ENCODE measurements around the gene PRSS33. TPM values are rescaled to one million over a fixed set of nuclear protein-coding genes. Genes with fewer than 3 reads are reported as not detected.

Gene PRSS33
- total and polyA plus RNA-seq, 2 of the 8 experiments (the other 6 are each of a cell fraction or from before 2014, with no cell fraction given), result 0.09 TPM; not detected in 1

DNA sequence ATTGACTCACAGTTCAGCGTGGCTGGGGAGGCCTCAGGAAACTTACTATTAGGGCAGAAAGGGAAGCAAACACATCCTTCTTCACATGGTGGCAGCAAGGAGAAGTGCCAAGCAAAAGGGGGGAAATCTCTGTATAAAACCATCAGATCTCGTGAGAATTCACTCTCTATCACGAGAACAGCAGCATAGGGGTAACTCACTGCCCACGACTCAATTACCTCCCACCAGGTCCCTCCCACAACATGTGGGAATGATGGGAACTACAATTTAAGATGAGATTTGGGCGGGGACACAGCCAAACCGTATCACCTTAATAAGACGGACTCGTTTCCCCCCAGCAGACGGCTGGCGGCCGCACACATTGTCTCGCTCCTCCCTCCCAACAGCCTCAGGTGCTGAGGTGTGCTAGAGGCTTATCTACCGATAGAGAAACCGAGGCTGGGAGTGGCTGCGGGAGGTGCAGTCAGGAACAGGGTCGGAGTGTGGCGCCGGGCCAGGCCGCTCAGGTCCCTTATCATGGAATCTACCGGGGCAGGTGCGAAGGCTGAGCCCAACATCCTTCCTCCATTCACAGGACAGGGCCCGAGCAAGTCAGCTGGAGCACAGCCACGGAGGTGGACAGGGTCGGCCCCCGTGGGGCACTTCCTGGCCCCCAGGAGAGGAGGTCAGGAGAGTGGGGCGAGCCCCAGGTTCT is 37.8 kb upstream of the PRSS33 start:
- Histone ChIP-seq H3K23ac (ENCODE audit: insufficient read length) (no peak overlapping the region), H4K91ac (replicated peaks; ENCODE audit: insufficient read length, low read length) (no peak overlapping the region), H2BK5ac (ENCODE audit: low read depth, low read length) (no peak overlapping the region), H2BK20ac (ENCODE audit: low read length) (no peak overlapping the region), H2AFZ (ENCODE audit: low read length) (no peak overlapping the region), H3K4me2 (ENCODE audit: insufficient read depth in 1 of 2, low read depth in 2 of 2, low read length in 2 of 2) (no peak overlapping the region), H4K8ac (ENCODE audit: extremely low read depth, insufficient read depth, low read length) (no peak overlapping the region), H3K27ac (ENCODE audit: low read depth, low read length) (no peak overlapping the region), H3K4me3 (ENCODE audit: extremely low read depth in 1 of 4, insufficient read depth in 2 of 4, low read depth in 3 of 4, low read length in 4 of 4) (no peak overlapping the region), H3K27me3 (replicated peaks in 1 of 4; ENCODE audit: control insufficient read depth in 3 of 4, extremely low read depth in 1 of 4, insufficient read depth in 3 of 4, low read length in 3 of 4) (no peaks in the 10 kb centered on the region), H3K14ac (ENCODE audit: insufficient read length) (no peak overlapping the region), H3K9ac (replicated peaks in 1 of 4; ENCODE audit: extremely low read depth in 1 of 4, low read depth in 3 of 4, low read length in 3 of 4) (no peak overlapping the region), H3K79me1 (ENCODE audit: low read depth, low read length) (no peaks in the 10 kb centered on the region), H3K9me3 (ENCODE audit: insufficient read depth in 2 of 2, low read depth in 1 of 2, low read length in 1 of 2) (no peaks in the 10 kb centered on the region), H2BK15ac (ENCODE audit: low read length) (no peak overlapping the region), H3K4ac (replicated peaks; ENCODE audit: insufficient read length, low read depth, low read length) (no peak overlapping the region), H2AK5ac (ENCODE audit: low read depth, low read length) (no peak overlapping the region), H4K5ac (ENCODE audit: insufficient read length, low read depth, low read length) (no peak overlapping the region), H3K23me2 (ENCODE audit: low read depth, low read length) (no peaks in the 10 kb centered on the region), H3K36me3 (ENCODE audit: control insufficient read depth in 2 of 4, insufficient read depth in 4 of 4, low read length in 3 of 4) (no peaks in the 10 kb centered on the region), H2BK120ac (replicated peaks; ENCODE audit: low read depth, low read length) (no peak overlapping the region), H2BK12ac (ENCODE audit: low read depth, low read length) (no peak overlapping the region), H3K56ac (replicated peaks; ENCODE audit: insufficient read length, low read depth, low read length) (no peak overlapping the region), H3K79me2 (ENCODE audit: control insufficient read depth in 1 of 2, insufficient read depth in 2 of 2, low read length in 2 of 2) (no peaks in the 10 kb centered on the region), H3K18ac (ENCODE audit: extremely low read depth, low read length) (no peak overlapping the region), H4K20me1 (replicated peaks in 1 of 2; ENCODE audit: control insufficient read depth in 1 of 2, insufficient read depth in 2 of 2, low read length in 2 of 2) (no peaks in the 10 kb centered on the region), H3K4me1 (replicated peaks in 1 of 4; ENCODE audit: control insufficient read depth in 3 of 4, insufficient read depth in 4 of 4, low read length in 3 of 4) (no peaks in the 10 kb centered on the region)
- DNase-seq (ENCODE audit: low read depth in 1 of 2, low spot score in 2 of 2) (no peak), FAIRE-seq (no peak)
- CTCF ChIA-PET (ENCODE audit: partially characterized antibody), result interaction anchor here (0.9 to 3.9 kb wide), 3 partner anchors 10 to 14 kb away, joined by 3 to 22 read pairs (median 4); no protein-coding TSS in a partner anchor
- POLR2A ChIA-PET (ENCODE audit: partially characterized antibody), result interaction anchor here (0.9 kb wide), 1 partner anchor 13 kb away, joined by 3 read pairs; no protein-coding TSS in a partner anchor
- 84% methylated on average over 24 of the region's 26 CpGs; no CpG with 5 or more reads in 1 of the 2 experiments for WGBS, 2 experiments (ENCODE audit: extremely low coverage in 1 of 2, insufficient coverage in 1 of 2, insufficient read length in 1 of 2, insufficient replicate concordance in 2 of 2, low coverage in 1 of 2, low lambda C conversion rate in 2 of 2, missing lambda C conversion rate in 1 of 2)
- TF ChIP-seq GABPA (IDR thresholded peaks at IDR 0.05; ENCODE audit: borderline replicate concordance, insufficient read depth, low read length), result no peak
- TF ChIP-seq POLR2A (IDR thresholded peaks at IDR 0.05; ENCODE audit: control extremely low read depth in 1 of 2, low read depth in 2 of 2, low read length in 2 of 2), result no peak
- TF ChIP-seq CBX5 (IDR thresholded peaks at IDR 0.05; ENCODE audit: low read depth, low read length), result no peak
- no peak for TF ChIP-seq TAF1 (IDR thresholded peaks at IDR 0.05; ENCODE audit: low read depth, low read length)
- no peak for TF ChIP-seq CHD1 (IDR thresholded peaks at IDR 0.05; ENCODE audit: low read depth, low read length)
- no peak for TF ChIP-seq JUND (IDR thresholded peaks at IDR 0.05; ENCODE audit: low read length)
- TF ChIP-seq CBX8 (IDR thresholded peaks at IDR 0.05; ENCODE audit: borderline replicate concordance, low read depth, low read length), result no peak
- TF ChIP-seq SP2 (IDR thresholded peaks at IDR 0.05; ENCODE audit: low read length), result no peak
- TF ChIP-seq YY1 (IDR thresholded peaks at IDR 0.05; ENCODE audit: low read depth, low read length), result no peak
- no peak for TF ChIP-seq NRF1 (IDR thresholded peaks at IDR 0.05; ENCODE audit: low read depth, low read length)
- no peak for TF ChIP-seq EGR1 (IDR thresholded peaks at IDR 0.05; ENCODE audit: borderline replicate concordance, low read depth, low read length)
- no peak for TF ChIP-seq RXRA (IDR thresholded peaks at IDR 0.05; ENCODE audit: insufficient read depth, low read depth, low read length)
- TF ChIP-seq, protein P1, sequence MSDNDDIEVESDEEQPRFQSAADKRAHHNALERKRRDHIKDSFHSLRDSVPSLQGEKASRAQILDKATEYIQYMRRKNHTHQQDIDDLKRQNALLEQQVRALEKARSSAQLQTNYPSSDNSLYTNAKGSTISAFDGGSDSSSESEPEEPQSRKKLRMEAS (IDR thresholded peaks at IDR 0.05), result no peak
- no peak for TF ChIP-seq BACH1 (IDR thresholded peaks at IDR 0.05; ENCODE audit: low read length)
- no peak for TF ChIP-seq EZH2 (IDR thresholded peaks at IDR 0.05; ENCODE audit: low read depth, low read length, severe bottlenecking)
